ENCODE results near the gene ANKRD33B.

ANKRD33B gene

GRCh38 chr5:10702911-10703491 is 139.1 kb downstream of the ANKRD33B start:
- no peak for TF ChIP-seq CTCF (IDR thresholded peaks at IDR 0.05)
- Histone ChIP-seq H3K4me3 (ENCODE audit: low read depth in 1 of 2, low read length in 1 of 2) (no peak overlapping the region), H3K4me1 (ENCODE audit: control insufficient read depth in 1 of 2, insufficient read depth in 1 of 2, low read depth in 1 of 2, low read length in 1 of 2) (peaks cover 22 to 25% of the 10 kb centered on the region in 2 experiments), H3K27ac (no peak overlapping the region), H3K27me3 (no peaks in the 10 kb centered on the region), H3K9me3 (no peaks in the 10 kb centered on the region), H3K36me3 (peaks cover 6% of the 10 kb centered on the region)

- no peak for TF ChIP-seq CTCF (IDR thresholded peaks at IDR 0.05)
Measured at GRCh38 chr5:10703676-10704075, 139.8 kb downstream of the ANKRD33B start.

GRCh38 chr5:10704949-10705621 is 141.2 kb downstream of the ANKRD33B start:
- no peaks in the 10 kb centered on the region for H3K27me3 ChIP-seq
- peaks cover 6% of the 10 kb centered on the region for H3K36me3 ChIP-seq
- peak overlapping the region; percentile 67 for H3K27ac ChIP-seq
- no peak for TF ChIP-seq CTCF (IDR thresholded peaks at IDR 0.05)
- no peak overlapping the region for H3K4me3 ChIP-seq (ENCODE audit: low read depth in 1 of 2, low read length in 1 of 2)
- no peaks in the 10 kb centered on the region for H3K9me3 ChIP-seq
- H3K4me1 ChIP-seq (ENCODE audit: control insufficient read depth in 1 of 2, insufficient read depth in 1 of 2, low read depth in 1 of 2, low read length in 1 of 2) = peaks cover 22 to 25% of the 10 kb centered on the region in 2 experiments

More at GRCh38 chr5:10703676-10704075, 139.8 kb downstream of the ANKRD33B start:
- H3K36me3 ChIP-seq = peaks cover 6% of the 10 kb centered on the region
- H3K4me3 ChIP-seq (ENCODE audit: low read depth in 1 of 2, low read length in 1 of 2) = no peak overlapping the region
- H3K9me3 ChIP-seq = no peaks in the 10 kb centered on the region
- H3K27me3 ChIP-seq = no peaks in the 10 kb centered on the region
- H3K4me1 ChIP-seq (ENCODE audit: control insufficient read depth in 1 of 2, insufficient read depth in 1 of 2, low read depth in 1 of 2, low read length in 1 of 2) = peaks cover 22 to 25% of the 10 kb centered on the region in 2 experiments
- no peak overlapping the region for H3K27ac ChIP-seq

- no peak for TF ChIP-seq CTCF (IDR thresholded peaks at IDR 0.05)
- Histone ChIP-seq H3K9me3 (no peaks in the 10 kb centered on the region), H3K4me3 (ENCODE audit: low read depth in 1 of 2, low read length in 1 of 2) (no peak overlapping the region), H3K27ac (peak overlapping the region; percentile 67), H3K27me3 (no peaks in the 10 kb centered on the region), H3K36me3 (peaks cover 12% of the 10 kb centered on the region), H3K4me1 (ENCODE audit: control insufficient read depth in 1 of 2, insufficient read depth in 1 of 2, low read depth in 1 of 2, low read length in 1 of 2) (peaks cover 22 to 25% of the 10 kb centered on the region in 2 experiments)
Measured at GRCh38 chr5:10705747-10706146, 141.9 kb downstream of the ANKRD33B start.

- peaks cover 15% of the 10 kb centered on the region for H3K36me3 ChIP-seq
- peak overlapping the region; percentile 67 for H3K27ac ChIP-seq
- no peaks in the 10 kb centered on the region for H3K9me3 ChIP-seq
- TF ChIP-seq CTCF (IDR thresholded peaks at IDR 0.05) = no peak
- no peaks in the 10 kb centered on the region for H3K27me3 ChIP-seq
- no peak overlapping the region for H3K4me3 ChIP-seq (ENCODE audit: low read depth in 1 of 2, low read length in 1 of 2)
- H3K4me1 ChIP-seq (ENCODE audit: control insufficient read depth in 1 of 2, insufficient read depth in 1 of 2, low read depth in 1 of 2, low read length in 1 of 2) = peaks cover 22 to 25% of the 10 kb centered on the region in 2 experiments
Measured at GRCh38 chr5:10706326-10706725, 142.5 kb downstream of the ANKRD33B start.
